ENCODE data around the gene IRF2. TPM values are rescaled to one million over a fixed set of nuclear protein-coding genes. Genes with fewer than 3 reads are reported as not detected.
A peak's percentile ranks its signal among the peaks of the same experiment; 100 is the strongest.

The IRF2 gene
- polyA plus RNA-seq, 10 donors: 15.4 to 19.8 (median 18.5) TPM

- no peak for DNase-seq
Observed at GRCh38 chr4:184409911-184410692, 64.2 kb downstream of the IRF2 start.

GRCh38 chr4:184409502-184409901 is 64.8 kb downstream of the IRF2 start:
- no peak for DNase-seq

DNA sequence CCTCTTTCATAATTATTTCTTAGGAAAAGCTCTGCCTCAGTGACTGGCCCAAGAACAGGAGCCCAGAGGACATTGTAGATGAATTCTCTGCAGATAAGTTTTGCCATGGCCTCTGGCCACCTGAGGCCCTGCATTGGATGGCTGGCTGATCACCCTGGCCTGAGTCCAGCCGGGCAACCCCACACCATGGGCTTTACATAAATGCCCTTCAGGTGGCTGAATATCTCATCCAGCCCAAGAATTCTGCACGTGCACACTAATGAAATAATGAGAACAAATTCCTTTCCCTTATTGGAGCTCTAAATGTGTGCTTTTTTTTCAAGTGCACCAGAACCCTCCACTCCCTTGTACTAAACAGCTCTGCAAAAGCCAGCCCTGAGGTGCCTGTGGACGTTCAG is 65.7 kb downstream of the IRF2 start:
- no peak for DNase-seq

GRCh38 chr4:184408021-184408683 is 66.2 kb downstream of the IRF2 start:
- DNase-seq: peak in 2 of 3 donors; percentile 46 to 57

DNA sequence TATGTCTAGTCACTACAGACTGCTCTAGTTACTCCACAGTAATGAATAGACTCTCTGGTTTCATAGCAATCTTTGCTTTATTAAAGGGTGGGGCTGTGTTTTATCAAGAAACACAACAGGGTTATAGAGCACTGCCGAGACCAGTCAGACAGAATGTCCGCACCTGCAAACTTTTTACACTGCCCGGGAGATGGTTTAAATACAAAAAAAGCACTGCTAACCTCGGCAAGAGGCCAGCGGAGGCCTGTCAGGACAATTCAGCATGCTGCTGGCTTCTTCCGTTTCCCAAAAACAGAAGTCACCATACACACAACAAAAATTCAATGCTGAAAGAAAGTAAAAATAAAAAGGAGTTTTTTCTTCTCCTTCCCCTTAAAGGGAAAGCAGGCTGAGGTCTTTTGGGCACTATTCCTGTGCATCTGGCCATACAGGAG is 67.4 kb downstream of the IRF2 start:
- peak in 2 of 3 donors; percentile 64 to 85 for DNase-seq

GRCh38 chr4:184404047-184404446 is 70.3 kb downstream of the IRF2 start:
- no peak for DNase-seq

DNA sequence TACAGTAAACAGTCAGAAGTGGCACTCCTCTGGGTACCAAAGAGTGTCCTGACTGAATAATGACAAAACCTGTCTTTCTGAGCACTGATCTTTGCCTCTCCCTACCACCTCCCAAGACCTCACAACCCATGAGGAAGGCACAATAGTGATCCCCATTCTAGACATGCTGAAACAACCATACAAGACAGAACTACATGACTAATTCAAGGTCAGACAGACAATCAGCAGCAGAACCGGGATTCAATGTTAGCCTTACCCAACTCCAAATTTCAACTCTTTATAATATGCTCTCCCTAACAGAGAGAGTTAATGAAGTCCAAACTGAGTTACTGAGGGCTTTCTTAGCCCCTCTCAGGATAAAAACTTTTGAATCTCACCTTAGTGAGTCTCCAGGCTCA is 71.0 kb downstream of the IRF2 start:
- DNase-seq: no peak

GRCh38 chr4:184402740-184403383 is 71.5 kb downstream of the IRF2 start:
- DNase-seq: no peak

GRCh38 chr4:184402239-184402638 is 72.1 kb downstream of the IRF2 start:
- no peak for DNase-seq

GRCh38 chr4:184401397-184402171 is 72.8 kb downstream of the IRF2 start:
- peak in 1 of 3 donors; percentile 70 for DNase-seq

DNA sequence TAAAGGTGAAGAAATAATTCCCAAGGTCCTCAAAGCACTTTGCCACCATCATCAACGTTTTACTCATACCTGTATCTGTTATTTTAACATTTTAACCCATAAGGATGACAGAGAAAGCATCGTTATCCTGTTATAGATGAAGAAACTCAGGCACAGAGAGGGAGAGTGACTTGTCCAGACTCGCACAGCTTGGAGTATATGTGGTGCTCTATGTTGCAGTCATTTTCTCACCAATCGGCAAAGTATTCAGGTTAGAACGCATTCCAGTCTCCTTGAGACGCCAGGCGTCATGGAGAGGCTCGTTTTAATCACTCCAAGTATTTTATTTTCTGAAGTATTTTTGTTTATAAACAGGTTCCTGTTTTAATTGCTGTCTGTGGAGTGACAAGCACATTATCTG is 73.5 kb downstream of the IRF2 start:
- no peak for DNase-seq

DNA sequence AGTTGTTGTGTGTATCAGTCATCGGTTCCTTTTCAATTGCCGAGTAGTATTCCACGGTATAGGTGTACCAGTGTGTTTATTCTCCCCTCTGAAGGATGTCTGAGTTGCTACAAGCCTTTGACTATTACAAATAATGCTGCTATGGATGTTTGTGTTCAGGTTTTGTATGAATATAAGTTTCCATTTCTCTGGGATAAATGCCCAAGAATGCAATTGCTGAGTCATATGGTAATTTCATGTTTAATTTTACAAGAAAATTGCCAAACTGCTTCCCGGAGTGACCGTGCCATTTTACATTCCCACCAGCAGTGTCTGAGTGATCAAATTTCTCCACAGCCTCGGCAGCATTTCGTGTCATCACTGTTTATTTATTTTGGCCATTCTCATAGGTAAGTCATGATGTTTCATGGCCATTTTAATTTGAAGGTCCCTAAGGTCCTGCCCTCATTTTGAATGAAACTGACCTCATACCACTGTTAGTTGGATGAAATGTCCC is 73.9 kb downstream of the IRF2 start:
- DNase-seq: peak in 2 of 3 donors; percentile 61 to 82

DNA sequence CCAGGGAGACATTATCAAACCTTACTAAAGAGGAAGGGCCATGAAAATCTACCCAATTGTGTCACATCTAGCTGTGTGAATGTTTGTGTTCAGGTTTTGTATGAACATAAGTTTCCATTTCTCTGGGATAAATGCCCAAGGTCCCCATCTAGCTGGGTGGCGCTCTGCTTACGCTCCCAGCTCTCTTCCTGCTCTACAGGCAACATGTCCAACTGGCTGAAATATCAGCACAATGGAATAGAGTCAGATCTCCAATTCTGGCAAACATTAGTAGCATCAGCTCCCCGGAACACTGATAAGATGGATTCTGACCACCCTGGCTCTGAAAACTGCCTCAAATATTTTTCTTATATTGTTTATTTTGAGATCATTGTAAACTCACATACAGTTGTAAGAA is 74.8 kb downstream of the IRF2 start:
- peak in 1 of 3 donors; percentile 39 for DNase-seq

DNA sequence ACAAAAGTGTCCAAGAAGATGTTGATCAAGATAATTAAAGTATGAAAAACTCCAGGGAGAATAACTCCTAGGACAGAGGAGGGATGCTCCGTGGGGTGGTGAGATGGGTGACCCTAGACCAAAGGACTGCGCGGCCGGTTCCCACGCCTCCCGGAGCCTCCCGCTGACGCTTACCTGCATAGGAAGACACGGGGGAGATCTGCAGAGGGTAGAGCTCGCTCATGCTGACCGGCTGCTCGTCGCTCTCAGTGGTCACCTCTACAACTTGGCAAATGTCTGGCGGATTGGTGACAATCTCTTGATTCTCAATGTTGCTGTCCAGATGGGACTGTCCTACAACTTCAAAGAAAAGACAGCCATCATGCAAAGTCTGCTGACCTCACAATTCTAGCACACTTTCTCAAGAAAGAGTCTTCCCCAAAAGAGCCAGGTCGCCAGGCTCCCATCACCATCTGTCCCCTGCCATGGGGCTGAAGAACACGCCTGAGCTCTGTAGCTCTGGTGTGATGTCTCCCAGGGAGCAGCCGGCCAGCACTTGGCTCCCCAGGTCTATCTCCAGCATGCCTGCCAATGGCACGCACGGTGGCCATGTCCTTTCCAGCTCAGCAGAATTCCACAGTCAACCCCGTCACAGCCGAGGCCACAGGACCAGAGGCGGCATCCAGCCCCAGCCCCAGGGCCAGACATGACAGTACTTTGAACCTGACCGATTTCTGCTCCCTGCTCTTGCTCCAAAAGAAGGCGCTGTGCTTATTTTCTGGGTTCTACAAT is 75.4 kb downstream of the IRF2 start:
- no peak for DNase-seq

GRCh38 chr4:184397516-184398163 is 76.7 kb downstream of the IRF2 start:
- no peak for DNase-seq

DNA sequence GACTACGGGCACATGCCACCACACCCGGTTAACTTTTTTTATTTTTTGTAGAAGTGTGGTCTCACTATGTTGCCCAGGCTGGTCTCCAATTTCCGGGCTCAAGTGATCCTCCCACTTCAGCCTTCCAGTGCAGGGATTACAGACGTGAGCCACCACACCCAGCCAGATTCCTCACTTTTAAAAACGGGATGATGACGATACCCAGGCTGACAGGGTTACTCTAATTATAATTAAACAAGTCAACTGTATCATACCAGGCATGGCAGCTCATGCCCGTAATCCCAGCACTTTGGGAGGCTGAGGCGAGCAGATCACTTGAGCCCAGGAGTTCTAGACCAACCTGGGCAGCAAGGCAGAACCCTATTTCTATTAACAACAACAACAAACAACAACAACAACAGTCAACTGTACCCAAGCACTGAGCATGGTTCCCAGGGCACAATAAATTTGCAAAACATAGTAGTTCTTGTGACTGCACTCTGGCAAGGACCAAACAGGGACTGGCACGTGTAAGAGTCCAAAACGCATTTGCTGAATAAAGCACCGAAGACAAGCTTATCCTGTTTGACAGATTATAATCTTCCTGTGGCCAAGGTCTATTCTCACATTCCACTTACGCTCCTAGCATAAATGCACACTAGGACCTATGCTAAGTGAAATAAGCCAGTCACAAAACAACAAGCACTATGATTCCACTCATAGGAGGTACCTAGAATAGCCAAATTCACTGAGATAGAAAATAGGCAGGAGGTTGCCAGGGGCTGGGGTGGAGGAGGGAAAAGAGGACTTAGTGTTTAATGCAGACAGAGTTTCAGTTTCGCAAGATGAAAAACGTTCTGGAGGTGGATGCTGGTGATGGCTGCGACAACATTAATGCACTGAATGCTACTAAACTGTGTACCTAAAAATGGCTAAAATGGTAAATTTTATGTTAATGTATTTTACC is 77.5 kb downstream of the IRF2 start:
- no peak for DNase-seq

DNA sequence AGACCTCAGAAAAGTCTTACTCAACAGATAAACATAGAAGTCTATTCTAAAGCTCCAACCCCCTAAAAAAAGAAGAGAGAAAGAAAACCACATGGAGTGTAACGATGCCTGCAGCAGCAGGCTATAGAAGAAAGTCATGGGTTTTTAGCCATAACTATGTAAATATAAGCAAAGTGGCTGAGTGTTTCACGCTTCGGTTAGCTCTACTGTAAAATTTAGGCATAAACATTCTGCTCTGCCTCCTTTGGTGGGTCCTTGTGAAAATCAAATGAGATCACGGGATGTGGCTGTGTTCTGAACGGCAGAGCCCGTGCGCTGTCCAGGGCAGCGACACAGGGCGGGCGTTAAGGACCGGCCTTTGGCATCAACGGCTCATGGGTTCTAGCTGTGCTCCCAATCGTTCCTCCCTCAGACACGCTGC is 78.4 kb downstream of the IRF2 start:
- DNase-seq: no peak

DNA sequence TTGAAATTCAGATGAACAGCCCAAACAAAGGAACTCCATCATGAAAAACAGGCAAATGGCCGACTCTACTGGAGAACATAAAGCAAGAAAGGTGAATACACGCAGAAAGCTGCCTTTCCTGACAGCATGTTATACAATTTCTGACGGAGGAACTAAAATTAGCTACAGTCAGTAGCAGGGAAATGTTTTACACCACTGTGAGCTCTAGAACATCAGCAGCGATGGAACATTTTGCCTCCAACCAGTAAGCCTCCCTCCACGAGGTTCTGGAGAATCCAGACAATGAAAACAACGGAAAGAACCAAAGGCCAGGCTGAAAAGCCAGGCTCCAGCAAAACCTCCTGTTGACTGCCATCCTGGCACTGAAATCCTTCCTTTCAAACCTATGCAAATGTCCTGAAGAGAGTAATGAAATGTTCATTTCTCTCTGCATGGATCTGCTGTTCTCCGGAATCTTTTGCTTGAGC is 78.9 kb downstream of the IRF2 start:
- no peak for DNase-seq
